ENCODE measurements around the gene PTMA. TPM values are rescaled to one million over a fixed set of nuclear protein-coding genes. Genes with fewer than 3 reads are reported as not detected.

The PTMA gene
- total RNA-seq, 1 donor from 2014 or later = 2,102 TPM

DNA sequence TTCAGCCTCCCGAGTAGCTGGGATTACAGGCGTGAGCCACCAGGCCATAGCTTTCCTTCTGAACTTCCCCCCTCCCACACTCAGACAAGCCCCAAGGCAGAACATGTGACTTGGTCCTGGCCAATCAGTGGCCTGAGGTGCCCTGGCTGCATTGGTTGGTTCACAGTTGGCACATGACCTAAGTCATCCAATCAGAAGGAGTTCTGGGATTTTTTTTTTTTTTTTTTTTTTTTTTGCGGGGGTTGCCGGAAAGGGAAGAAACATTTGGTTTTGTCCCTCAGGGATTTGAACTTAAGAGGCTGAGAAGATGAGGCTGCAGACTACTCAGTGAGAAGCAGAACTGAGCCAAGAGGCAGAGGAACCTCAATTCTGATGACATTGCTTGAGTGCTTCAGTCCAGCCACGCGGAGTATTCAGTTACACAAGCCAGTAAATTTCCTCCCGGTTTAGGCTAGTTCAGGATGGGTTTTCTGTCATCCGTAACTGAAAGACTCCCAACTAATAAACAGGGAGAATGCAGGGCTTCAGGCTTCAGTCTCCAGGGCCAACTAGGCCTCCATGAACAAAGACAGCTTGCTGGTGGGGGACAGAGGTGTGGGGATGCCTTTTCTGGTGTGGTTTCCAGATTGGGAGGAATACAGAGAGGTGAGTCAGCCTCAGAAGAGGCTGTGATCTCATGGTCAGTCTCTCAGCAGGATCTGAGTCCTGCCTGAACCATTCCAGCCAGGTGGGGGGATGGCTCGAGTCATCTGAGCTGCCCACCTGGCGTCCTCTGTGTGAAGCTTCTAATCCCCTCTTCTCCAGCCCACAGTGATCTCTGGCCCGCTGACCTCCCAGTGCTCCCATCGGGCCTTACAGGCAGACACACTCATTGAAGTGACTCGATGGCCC is 9.2 kb downstream of the PTMA start:
- DNase-seq (ENCODE audit: low spot score) = no peak
- no peaks in the 10 kb centered on the region for H3K36me3 ChIP-seq
- H3K4me2 ChIP-seq = no peak overlapping the region
- H3K4me1 ChIP-seq = peaks cover 16% of the 10 kb centered on the region
- peaks cover 52% of the 10 kb centered on the region for H3K4me1 Mint-ChIP-seq
- H3K4me3 ChIP-seq = no peak overlapping the region
- H3K27ac Mint-ChIP-seq = peak overlapping the region; percentile 53
- H3F3A ChIP-seq (ENCODE audit: low read depth) = peaks cover 29% of the 10 kb centered on the region
- no peak overlapping the region for H2AFZ ChIP-seq (replicated peaks)
- peaks cover 4% of the 10 kb centered on the region for H3K36me3 Mint-ChIP-seq
- peaks cover 26% of the 10 kb centered on the region for H4K20me1 ChIP-seq (ENCODE audit: low read depth)
- H3K9ac ChIP-seq = no peak overlapping the region
- H3K4me3 Mint-ChIP-seq = no peak overlapping the region
- no peaks in the 10 kb centered on the region for H3K9me3 ChIP-seq (ENCODE audit: low read depth)
- TF ChIP-seq, protein P1, sequence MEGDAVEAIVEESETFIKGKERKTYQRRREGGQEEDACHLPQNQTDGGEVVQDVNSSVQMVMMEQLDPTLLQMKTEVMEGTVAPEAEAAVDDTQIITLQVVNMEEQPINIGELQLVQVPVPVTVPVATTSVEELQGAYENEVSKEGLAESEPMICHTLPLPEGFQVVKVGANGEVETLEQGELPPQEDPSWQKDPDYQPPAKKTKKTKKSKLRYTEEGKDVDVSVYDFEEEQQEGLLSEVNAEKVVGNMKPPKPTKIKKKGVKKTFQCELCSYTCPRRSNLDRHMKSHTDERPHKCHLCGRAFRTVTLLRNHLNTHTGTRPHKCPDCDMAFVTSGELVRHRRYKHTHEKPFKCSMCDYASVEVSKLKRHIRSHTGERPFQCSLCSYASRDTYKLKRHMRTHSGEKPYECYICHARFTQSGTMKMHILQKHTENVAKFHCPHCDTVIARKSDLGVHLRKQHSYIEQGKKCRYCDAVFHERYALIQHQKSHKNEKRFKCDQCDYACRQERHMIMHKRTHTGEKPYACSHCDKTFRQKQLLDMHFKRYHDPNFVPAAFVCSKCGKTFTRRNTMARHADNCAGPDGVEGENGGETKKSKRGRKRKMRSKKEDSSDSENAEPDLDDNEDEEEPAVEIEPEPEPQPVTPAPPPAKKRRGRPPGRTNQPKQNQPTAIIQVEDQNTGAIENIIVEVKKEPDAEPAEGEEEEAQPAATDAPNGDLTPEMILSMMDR (IDR thresholded peaks at IDR 0.05) = no peak
- no peak for TF ChIP-seq EZH2 (IDR thresholded peaks at IDR 0.05)
- no peak for TF ChIP-seq EZH2phosphoT487 (IDR thresholded peaks at IDR 0.05)
- no peak overlapping the region for H3K27ac ChIP-seq
- H3K79me2 ChIP-seq (ENCODE audit: low read depth) = peaks cover 15% of the 10 kb centered on the region
- peaks cover 13% of the 10 kb centered on the region for H3K27me3 Mint-ChIP-seq (ENCODE audit: insufficient read depth, low read depth)
- no peaks in the 10 kb centered on the region for H3K9me3 Mint-ChIP-seq
- no peaks in the 10 kb centered on the region for H3K27me3 ChIP-seq

DNA sequence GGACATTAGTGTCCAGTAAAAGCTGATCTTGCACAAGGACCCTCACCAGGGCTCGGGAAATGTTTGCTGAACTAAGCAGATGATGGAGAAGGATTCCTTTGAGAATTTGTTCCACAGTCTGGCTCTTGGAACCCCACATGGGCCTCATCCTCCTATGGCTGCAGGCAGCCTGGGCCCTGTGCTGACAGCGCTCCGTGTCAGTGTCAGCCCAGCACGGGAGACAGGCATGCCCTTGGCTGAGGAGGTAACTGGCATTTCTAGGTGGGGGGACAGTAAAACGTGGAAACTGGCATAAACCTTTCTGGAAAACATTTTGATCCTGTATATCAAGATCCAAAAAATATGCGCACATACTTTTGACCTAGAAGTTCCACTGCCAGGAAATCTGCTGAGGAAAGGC is 10.5 kb downstream of the PTMA start:
- H3K9ac ChIP-seq = no peak overlapping the region
- H3K27ac ChIP-seq = no peak overlapping the region
- H2AFZ ChIP-seq (replicated peaks) = no peak overlapping the region
- H3K36me3 ChIP-seq = no peaks in the 10 kb centered on the region
- H3K4me1 ChIP-seq = peaks cover 21% of the 10 kb centered on the region
- Mint-ChIP-seq H3K4me1 (peaks cover 50% of the 10 kb centered on the region), H3K36me3 (peaks cover 1% of the 10 kb centered on the region), H3K27me3 (ENCODE audit: insufficient read depth, low read depth) (peaks cover 7% of the 10 kb centered on the region), H3K9me3 (no peaks in the 10 kb centered on the region), H3K27ac (no peak overlapping the region), H3K4me3 (no peak overlapping the region)
- no peak for DNase-seq (ENCODE audit: low spot score)
- no peaks in the 10 kb centered on the region for H3K27me3 ChIP-seq
- H3K9me3 ChIP-seq (ENCODE audit: low read depth) = no peaks in the 10 kb centered on the region
- peaks cover 27% of the 10 kb centered on the region for H3F3A ChIP-seq (ENCODE audit: low read depth)
- H4K20me1 ChIP-seq (ENCODE audit: low read depth) = peaks cover 14% of the 10 kb centered on the region
- TF ChIP-seq EZH2 (IDR thresholded peaks at IDR 0.05) (no peak), EZH2phosphoT487 (IDR thresholded peaks at IDR 0.05) (no peak)
- TF ChIP-seq, protein P1 (IDR thresholded peaks at IDR 0.05) = no peak
- H3K4me2 ChIP-seq = no peak overlapping the region
- peaks cover 2% of the 10 kb centered on the region for H3K79me2 ChIP-seq (ENCODE audit: low read depth)
- no peak overlapping the region for H3K4me3 ChIP-seq

DNA sequence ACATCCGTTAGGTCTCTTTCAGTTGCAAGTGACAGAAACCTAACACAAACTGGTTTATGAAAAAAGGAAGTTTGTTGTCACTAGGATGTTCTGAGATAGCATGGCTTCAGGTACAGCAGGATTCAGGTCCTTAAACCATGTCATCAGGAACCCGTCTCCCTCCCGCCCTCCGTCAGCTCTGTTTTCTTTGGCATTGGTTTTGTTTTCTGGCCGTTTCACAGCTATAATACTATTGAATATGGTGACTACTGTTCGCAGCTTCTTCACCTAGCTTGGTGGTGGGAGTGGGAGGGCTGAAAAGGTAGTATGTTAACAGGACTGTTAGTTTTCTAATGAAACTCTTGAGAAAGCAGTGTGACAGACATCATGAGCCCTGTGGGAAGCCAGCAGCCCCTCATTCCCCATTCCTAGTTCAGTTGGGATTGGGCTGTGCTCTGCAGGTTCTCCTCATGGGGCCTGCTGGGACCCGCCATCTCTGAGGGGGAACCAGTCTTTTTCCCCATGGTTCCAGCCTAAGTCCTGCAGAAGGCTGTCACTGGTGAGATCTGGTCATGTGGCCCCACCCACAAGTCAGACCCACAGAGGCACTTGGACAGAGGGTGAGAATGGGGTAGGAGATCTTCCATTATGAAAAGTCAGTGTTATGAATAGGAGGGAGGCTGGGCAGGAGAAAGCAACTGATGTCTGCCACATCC is 12.1 kb downstream of the PTMA start:
- H3K4me1 ChIP-seq = peaks cover 15% of the 10 kb centered on the region
- DNase-seq (ENCODE audit: low spot score) = no peak
- Mint-ChIP-seq H3K27ac (no peak overlapping the region), H3K4me3 (no peak overlapping the region), H3K36me3 (peaks cover 1% of the 10 kb centered on the region), H3K4me1 (peaks cover 41% of the 10 kb centered on the region), H3K9me3 (no peaks in the 10 kb centered on the region), H3K27me3 (ENCODE audit: insufficient read depth, low read depth) (peaks cover 3% of the 10 kb centered on the region)
- H3K4me3 ChIP-seq = no peak overlapping the region
- no peak for TF ChIP-seq EZH2phosphoT487 (IDR thresholded peaks at IDR 0.05)
- TF ChIP-seq, protein P1 (IDR thresholded peaks at IDR 0.05) = no peak
- no peak for TF ChIP-seq EZH2 (IDR thresholded peaks at IDR 0.05)
- H3K27me3 ChIP-seq = no peaks in the 10 kb centered on the region
- no peaks in the 10 kb centered on the region for H3K9me3 ChIP-seq (ENCODE audit: low read depth)
- peaks cover 20% of the 10 kb centered on the region for H3F3A ChIP-seq (ENCODE audit: low read depth)
- no peak overlapping the region for H3K4me2 ChIP-seq
- no peaks in the 10 kb centered on the region for H3K36me3 ChIP-seq
- no peak overlapping the region for H3K27ac ChIP-seq
- no peak overlapping the region for H2AFZ ChIP-seq (replicated peaks)
- H3K79me2 ChIP-seq (ENCODE audit: low read depth) = no peaks in the 10 kb centered on the region
- no peaks in the 10 kb centered on the region for H4K20me1 ChIP-seq (ENCODE audit: low read depth)
- H3K9ac ChIP-seq = no peak overlapping the region
